GM18511 (cell line): ENCODE measurements around the gene SLC16A9.

Experiments used
- ATAC-seq: cut with Tn5 transposase; IDR thresholded peaks from one replicate; pipeline ENCODE4 v1.9.1; 2021; ENCODE audit warnings: mild to moderate bottlenecking, moderate library complexity; ENCODE audit not compliant: unreplicated experiment

The SLC16A9 gene

GRCh38 chr10:59631237-59631636, 78.4 kb downstream of the SLC16A9 start:
- ATAC-seq: peak; percentile 56

GRCh38 chr10:59628965-59629364, 80.7 kb downstream of the SLC16A9 start:
- ATAC-seq: no peak

DNA sequence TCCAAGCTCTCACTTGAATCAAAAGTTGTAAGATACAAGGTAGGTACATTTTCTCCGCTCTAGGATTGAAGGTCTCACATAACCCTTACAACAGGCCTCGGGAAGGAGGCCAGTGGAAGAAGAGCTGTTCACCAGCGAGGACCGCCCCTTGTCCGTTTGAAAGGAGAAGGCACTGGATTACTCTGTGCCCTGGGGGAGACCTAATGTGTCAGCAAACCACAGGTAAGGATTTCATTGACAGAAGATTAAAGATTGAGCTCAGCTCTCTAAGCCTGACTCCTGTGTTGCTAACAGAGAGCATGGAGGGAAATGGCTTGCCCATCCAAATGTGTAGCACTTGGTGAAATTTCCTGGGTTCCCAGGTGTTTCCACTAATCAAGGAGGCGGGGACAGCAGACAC, 81.2 kb downstream of the SLC16A9 start:
- ATAC-seq: no peak

GRCh38 chr10:59627366-59628018, 82.2 kb downstream of the SLC16A9 start:
- no peak for ATAC-seq

GRCh38 chr10:59626523-59626869, 83.2 kb downstream of the SLC16A9 start:
- ATAC-seq: no peak

DNA sequence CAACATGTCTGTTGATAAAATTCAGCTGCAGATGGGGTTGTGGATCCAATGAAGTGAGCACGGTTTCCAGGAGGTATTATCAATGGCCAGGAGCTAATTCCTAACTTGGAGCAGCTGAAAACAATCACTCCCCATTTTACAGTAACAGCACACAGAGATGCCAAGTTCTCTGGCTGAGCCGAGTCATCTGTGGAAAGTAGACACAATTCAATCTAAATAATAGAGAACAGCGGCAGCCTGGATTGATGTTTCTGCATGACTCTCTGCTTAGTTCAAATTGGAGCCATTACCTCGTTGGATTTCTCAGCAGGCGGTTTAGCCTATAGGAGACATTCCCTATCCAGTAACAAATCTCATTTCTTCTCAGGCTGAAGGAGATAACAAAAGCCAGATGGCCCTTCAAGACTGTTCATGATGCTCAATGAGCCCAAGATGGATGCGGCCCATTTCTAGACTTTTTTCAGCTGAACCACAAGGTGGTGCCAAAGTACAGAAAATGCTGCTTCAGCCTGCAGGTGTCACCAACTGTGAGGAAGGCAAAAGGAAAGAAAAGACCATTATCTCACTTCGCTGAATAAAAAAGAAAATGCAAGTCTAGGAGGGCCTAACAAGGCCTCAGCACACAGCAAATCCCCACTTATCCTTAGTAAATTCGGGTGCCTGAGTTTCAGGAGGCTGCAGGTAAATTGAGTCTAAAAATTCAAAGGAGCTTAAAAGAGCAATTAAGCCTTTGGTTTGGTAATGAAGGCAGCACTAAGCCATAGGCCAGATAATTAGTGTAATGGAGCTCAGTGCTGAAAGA, 83.7 kb downstream of the SLC16A9 start:
- ATAC-seq: peak; percentile 94

- ATAC-seq: no peak
Measured at GRCh38 chr10:59624951-59625350, 84.7 kb downstream of the SLC16A9 start.

DNA sequence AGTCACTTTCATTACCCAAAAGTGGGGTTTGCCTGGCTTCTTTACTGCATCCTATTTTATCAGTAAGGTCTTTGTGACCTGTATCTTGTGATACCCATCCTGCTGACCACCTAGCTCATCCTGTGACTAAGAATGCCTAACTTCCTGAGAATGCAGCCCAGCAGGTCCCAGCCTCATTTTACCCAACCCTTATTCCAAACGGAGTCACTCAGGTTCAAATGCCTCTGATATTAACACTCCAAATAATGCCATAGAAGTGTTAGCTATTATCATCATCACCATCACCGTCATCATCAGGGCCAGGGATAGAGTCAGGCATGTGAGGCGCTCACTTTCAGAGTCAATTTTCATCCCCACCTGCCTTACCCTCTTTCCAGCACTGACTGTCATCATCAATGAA, 85.5 kb downstream of the SLC16A9 start:
- no peak for ATAC-seq

- ATAC-seq: no peak
Measured at GRCh38 chr10:59623133-59624121, 86.2 kb downstream of the SLC16A9 start.

DNA sequence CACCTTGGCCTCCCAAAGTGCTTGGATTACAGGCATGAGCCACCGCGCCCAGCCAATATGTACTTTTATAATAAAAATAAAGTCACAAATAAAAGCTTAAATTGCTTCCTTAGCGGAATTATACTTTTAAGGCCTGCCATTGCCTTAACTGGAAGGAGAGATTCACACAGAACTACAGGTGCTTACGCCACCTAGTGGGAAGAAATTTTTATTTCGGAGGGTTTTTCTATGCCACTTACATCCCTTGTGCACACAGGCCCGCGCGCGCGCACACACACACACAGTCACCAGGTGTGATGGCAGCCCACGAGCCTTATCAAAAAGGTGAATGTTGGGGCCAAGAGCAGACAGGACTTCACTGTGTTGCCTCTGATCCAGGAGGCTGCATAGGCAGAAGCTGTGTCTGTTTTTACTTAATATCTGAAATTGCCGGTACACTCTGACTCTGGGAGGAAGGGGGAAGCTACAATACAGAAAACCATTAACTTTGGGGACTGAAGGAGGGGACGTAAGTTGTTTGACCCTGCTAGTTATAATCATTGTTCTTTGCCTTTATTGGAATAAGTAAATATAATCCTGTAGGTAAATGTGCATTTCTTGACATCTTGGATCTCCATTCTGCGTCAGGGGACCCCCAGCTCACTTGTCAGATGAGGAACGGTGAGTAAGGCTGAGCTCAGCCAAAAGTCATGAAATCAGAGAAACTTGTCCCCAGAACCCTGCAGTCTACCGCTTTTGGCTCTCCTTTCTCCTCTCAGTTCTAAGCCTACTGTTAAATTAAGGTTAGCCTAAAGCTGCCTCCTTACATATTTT, 87.1 kb downstream of the SLC16A9 start:
- ATAC-seq: peak; percentile 39

DNA sequence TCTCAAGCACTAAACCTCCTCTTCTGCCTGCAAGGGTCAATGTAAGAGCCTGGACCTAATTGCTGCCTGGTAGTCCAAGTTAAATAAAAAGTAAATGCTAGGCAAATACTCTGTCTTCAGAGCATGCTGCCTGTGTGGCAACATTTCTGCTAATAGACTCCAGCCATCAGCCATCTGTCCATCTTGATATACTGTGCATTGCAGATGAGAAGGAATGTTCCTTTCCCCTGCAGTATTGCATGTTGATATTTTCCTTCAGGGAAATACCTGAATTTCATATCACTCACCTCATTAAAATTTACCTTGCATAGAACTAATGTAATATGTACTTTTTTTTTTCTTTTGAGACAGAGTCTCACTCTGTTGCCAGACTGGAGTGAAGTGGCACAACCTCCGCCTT, 87.9 kb downstream of the SLC16A9 start:
- no peak for ATAC-seq

- no peak for ATAC-seq
Measured at GRCh38 chr10:59618666-59619065, 91.0 kb downstream of the SLC16A9 start.

- ATAC-seq: no peak
Measured at GRCh38 chr10:59617996-59618395, 91.7 kb downstream of the SLC16A9 start.

DNA sequence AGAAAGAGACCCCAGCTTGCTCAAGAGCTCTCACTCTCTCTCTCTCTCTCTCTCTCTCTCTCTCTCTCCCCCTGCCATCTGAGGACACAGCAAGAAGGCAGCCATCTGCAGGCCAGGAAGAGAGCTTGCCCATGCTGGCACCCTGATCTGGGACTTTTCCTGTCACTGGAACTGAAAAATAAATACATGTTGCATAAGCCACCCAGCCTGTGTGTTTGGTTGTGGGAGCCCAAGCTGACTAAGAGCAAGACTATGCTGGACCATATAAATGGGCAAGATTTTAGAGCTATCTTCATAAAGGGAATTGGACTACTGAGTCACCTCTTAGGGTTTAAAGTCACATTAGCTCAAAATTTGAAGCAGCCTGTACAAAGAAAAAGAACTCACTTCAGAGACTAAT, 98.6 kb downstream of the SLC16A9 start:
- ATAC-seq: no peak

GRCh38 chr10:59607970-59608369, 101.7 kb downstream of the SLC16A9 start:
- no peak for ATAC-seq

GRCh38 chr10:59606551-59606961, 103.1 kb downstream of the SLC16A9 start:
- ATAC-seq: no peak

DNA sequence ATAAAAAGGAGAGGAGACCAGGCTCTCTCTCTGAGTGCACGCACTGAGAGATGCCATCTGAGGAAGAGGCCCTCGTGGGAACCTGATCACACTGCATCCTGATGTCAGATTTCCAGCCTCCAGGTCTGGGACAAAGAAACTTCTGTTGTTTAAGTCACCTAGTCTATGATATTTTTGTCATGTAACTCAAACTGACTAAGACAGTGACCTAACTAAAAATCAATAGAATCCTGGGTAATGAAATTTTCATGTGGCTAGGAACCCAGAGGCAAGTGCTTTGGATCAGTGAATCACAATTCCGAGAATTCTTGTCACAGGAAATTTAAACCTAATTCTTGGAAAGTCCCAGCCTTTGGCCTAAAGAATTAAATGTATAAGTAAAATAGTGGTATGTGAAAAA, 107.7 kb downstream of the SLC16A9 start:
- no peak for ATAC-seq
